ENCODE results near the gene PCCB.

Gene PCCB

DNA sequence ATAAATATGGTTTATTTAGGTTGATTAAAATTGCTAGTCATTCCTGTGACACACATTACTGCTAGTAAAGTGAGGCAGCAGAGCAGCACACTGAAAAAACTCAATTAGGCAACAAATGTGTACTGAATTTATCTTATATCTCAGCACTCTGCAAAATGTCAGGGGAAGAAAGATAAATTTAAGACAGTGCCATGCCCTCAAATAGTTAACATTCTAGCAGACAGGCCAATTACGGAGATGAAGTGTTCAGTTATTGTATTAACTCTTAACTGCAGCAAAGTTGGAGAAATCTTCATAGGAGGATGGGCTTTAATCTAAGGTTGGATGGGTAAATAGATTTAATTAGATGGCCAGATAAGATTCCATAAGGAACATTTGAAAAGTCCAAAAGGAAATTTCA is 127.9 kb downstream of the PCCB start:
- H3K18ac ChIP-seq (ENCODE audit: low read depth in 1 of 2, low read length in 2 of 2) = no peak overlapping the region
- no peak overlapping the region for H3K9ac ChIP-seq (ENCODE audit: low read length)
- H3K4me3 ChIP-seq (ENCODE audit: insufficient read depth in 1 of 2, low read depth in 1 of 2, low read length in 2 of 2) = no peak overlapping the region
- no peak overlapping the region for H2BK5ac ChIP-seq (ENCODE audit: low read depth, low read length, poor library complexity, severe bottlenecking)
- peaks cover 3 to 22% of the 10 kb centered on the region in 2 experiments for H3K36me3 ChIP-seq (ENCODE audit: control insufficient read depth in 1 of 2, insufficient read depth in 2 of 2, low read depth in 1 of 2, low read length in 2 of 2)
- H2BK12ac ChIP-seq (ENCODE audit: low read length in 2 of 2) = no peak overlapping the region
- no peak overlapping the region for H3K14ac ChIP-seq (ENCODE audit: low read length in 2 of 2)
- H3K27ac ChIP-seq (ENCODE audit: low read length, poor library complexity, severe bottlenecking) = no peak overlapping the region
- no peaks in the 10 kb centered on the region for H3K79me1 ChIP-seq (replicated peaks; ENCODE audit: low read length, poor library complexity, severe bottlenecking)
- no peak overlapping the region for H2AFZ ChIP-seq (ENCODE audit: low read depth, low read length)
- no peak overlapping the region for H4K91ac ChIP-seq (ENCODE audit: low read length)
- H3K4ac ChIP-seq (ENCODE audit: low read depth in 1 of 2, low read length in 2 of 2) = no peak overlapping the region
- no peak overlapping the region for H2BK15ac ChIP-seq (ENCODE audit: low read depth, poor library complexity, severe bottlenecking)
- DNase-seq = no peak
- no peaks in the 10 kb centered on the region for H3K27me3 ChIP-seq (ENCODE audit: control insufficient read depth in 1 of 2, insufficient read depth in 1 of 2, low read length in 2 of 2)
- no peak overlapping the region for H3K4me2 ChIP-seq (ENCODE audit: low read length, poor library complexity, severe bottlenecking)
- no peak overlapping the region for H2BK120ac ChIP-seq (ENCODE audit: low read depth, low read length)
- H3K4me1 ChIP-seq (ENCODE audit: control insufficient read depth, insufficient read depth, low read depth, low read length) = no peaks in the 10 kb centered on the region
- no peaks in the 10 kb centered on the region for H3K9me3 ChIP-seq (ENCODE audit: control insufficient read depth, low read length)
- no peak overlapping the region for H2AK5ac ChIP-seq (ENCODE audit: low read length, severe bottlenecking)
- H3K23ac ChIP-seq (ENCODE audit: low read length in 2 of 2) = no peak overlapping the region
- WGBS = 82% methylated on average over 1 of the region's 1 CpG
- no peak overlapping the region for H4K8ac ChIP-seq (ENCODE audit: low read length)
